AG09319 (cell line): Measurements from ENCODE around the gene PANX2.

ENCODE experiments used
- DNase-seq: peaks from one replicate; pipeline ENCODE4 v3.0.0-alpha.2; 2010; ENCODE audit warnings: low read depth; ENCODE audit errors: extremely low read depth
- CTCF ChIP-seq: IDR thresholded peaks from 2 replicates; pipeline ENCODE4 v1.5.1; 2011; ENCODE audit warnings: low read depth, mild to moderate bottlenecking, inconsistent platforms, low read length, moderate library complexity

PANX2 gene

GRCh38 chr22:50148991-50149721, 21.4 kb upstream of the PANX2 start:
- TF ChIP-seq CTCF = peak; percentile 37
- DNase-seq = no peak

- no peak for DNase-seq
- no peak for TF ChIP-seq CTCF
Measured at GRCh38 chr22:50150161-50151129, 20.1 kb upstream of the PANX2 start.

- DNase-seq = no peak
- TF ChIP-seq CTCF = no peak
Measured at GRCh38 chr22:50151571-50152537, 18.7 kb upstream of the PANX2 start.

GRCh38 chr22:50153056-50153755, 17.3 kb upstream of the PANX2 start:
- no peak for DNase-seq
- TF ChIP-seq CTCF = no peak

- no peak for TF ChIP-seq CTCF
- DNase-seq = no peak
Measured at GRCh38 chr22:50153756-50154140, 16.8 kb upstream of the PANX2 start.

- TF ChIP-seq CTCF = no peak
- no peak for DNase-seq
Measured at GRCh38 chr22:50157709-50158375, 12.7 kb upstream of the PANX2 start.
